Measurements from ENCODE around the gene PCOLCE2.

Gene PCOLCE2

GRCh38 chr3:142808103-142808917 lies 80.6 kb downstream of the PCOLCE2 start:
- no peak for DNase-seq (ENCODE audit: low read depth)

- no peak for DNase-seq (ENCODE audit: low read depth)
These were observed 86.0 kb downstream of the PCOLCE2 start for GRCh38 chr3:142802891-142803290.

DNA sequence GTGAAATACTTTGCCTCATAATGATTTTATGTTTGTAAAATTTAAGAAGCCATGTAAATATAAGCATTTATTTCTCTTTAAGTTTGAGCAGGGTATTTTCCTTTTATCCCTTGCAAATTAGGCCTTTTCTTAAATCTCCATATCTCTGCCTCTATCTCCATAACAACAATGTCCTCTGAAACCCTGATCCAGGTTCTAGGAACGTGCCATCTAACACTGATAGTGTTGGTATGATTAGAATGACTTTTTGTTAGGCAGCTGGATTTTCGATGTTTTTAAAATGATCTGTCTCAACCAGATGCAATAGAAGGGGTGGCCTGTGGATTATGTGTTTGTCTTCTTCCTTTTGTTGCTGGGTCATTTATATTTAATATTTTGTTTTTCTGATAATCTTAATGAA lies 87.1 kb downstream of the PCOLCE2 start:
- no peak for DNase-seq (ENCODE audit: low read depth)

- DNase-seq (ENCODE audit: low read depth): no peak
These were observed 92.1 kb downstream of the PCOLCE2 start for GRCh38 chr3:142796823-142797222.

GRCh38 chr3:142795332-142795731 lies 93.6 kb downstream of the PCOLCE2 start:
- DNase-seq (ENCODE audit: low read depth): no peak

GRCh38 chr3:142794508-142794907 lies 94.4 kb downstream of the PCOLCE2 start:
- no peak for DNase-seq (ENCODE audit: low read depth)

- no peak for DNase-seq (ENCODE audit: low read depth)
These were observed 101.2 kb downstream of the PCOLCE2 start for GRCh38 chr3:142787719-142788118.

DNA sequence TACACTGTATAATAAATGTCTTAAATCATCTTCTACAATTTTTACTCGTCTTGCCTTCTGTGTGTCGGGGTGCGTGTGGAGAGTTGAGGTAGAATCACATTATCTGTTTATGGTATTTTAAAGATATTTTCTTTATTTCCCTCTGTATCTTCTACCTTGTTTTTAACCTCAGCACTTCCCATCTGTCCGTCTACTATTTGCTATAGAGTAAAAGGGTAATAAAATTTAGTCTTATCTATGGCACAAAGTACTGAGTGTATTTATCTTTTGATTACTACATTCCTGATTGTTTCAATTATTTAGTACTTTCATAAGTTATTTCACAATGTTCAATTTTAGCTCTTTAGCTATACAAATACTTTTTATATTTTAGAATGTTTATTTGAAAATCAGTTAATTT lies 102.9 kb downstream of the PCOLCE2 start:
- no peak for DNase-seq (ENCODE audit: low read depth)

DNA sequence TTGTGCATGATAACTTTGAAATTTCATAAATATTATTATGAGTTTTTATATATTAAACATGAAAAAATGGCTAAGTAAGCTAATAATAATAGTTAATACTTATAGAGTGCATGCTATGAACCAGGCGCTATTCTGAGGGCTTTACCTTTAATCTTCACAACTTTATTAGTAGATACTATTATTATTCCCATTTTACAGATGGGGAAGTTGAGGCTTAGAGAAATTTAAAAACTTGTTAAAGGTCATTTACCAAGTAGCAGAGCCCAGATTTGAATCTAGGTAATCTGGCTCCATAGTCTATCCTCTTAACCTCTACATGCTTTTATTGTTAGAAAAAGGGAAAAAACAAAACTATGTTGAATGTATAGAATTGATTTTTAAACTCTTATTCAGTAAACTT lies 104.7 kb downstream of the PCOLCE2 start:
- no peak for DNase-seq (ENCODE audit: low read depth)

DNA sequence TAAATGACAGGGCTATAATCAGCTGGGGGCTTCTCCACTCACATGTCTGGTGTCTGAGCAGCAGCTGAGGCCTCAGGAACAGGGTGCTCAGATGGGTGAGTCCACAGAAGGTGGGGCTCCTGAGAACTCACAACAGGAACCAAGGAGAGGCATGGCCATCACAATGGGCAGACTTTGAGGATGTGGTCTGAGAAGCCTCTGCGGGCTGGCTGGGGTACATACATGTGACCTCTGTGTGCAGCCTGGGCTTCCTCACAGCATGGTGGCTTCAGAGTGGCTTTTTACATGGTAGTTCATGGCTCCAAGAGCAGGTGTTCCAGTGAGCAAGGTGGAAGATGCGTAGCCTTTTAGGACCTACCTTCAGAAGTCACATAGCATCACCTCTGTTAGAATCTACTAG lies 106.3 kb downstream of the PCOLCE2 start:
- DNase-seq (ENCODE audit: low read depth): no peak

DNA sequence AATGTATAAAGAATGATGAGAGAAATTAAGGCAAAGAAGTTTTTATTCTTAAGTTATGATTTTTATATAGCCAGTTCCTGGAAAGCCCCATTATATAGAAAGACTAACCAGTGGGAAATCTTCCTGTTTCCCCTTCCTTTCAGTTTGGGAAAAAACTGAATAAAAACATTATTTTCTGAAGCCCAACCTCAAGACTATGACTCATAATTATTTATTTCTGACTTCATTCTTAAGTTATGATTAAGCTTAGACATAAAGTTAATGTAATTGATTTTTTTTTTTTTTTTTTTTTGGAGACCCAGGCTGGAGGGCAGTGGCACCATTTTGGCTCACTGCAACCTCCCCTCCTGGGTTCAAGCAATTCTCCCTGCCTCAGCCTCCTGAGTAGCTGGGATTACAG lies 109.3 kb downstream of the PCOLCE2 start:
- DNase-seq (ENCODE audit: low read depth): no peak

GRCh38 chr3:142778541-142778940 lies 110.3 kb downstream of the PCOLCE2 start:
- DNase-seq (ENCODE audit: low read depth): no peak

DNA sequence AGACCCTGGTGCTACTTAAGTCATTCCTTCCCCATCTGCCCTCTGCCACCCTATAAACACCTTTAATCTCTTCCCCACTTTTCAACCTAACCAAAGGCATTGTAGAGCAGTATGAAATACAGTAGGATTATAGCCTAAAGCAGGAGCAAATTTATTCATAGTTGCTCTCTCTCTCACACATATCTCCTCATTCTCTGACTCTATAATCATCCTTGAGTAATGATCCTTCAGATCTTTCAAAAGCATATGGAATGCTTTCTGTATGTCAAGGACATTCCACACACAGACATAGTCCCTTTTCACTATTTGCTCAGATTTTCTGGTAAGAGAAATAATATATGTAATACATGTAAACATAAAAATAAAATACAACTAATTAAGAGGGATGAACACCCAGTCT lies 111.0 kb downstream of the PCOLCE2 start:
- no peak for DNase-seq (ENCODE audit: low read depth)

DNA sequence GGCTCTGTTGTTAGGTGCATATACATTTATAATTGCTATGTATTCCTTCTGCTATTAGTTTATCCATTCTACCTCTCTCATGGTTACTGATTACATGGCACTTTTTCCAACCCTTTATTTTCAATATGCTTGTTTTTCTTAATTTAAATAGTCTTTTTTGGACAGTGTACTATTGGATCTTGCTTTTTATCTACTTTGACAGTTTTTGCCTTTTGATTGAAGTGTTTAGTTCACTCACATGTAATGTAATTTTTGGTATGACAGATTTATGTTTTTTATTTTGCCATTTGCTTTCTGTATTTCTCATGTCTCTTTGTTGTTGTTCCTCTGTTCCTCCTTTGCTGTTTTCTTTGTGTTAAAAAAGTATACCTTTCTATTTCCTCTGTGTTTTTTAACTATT lies 120.5 kb downstream of the PCOLCE2 start:
- no peak for DNase-seq (ENCODE audit: low read depth)

Measured in stimulated activated CD4-positive, alpha-beta T cell treated with anti-CD3 and anti-CD28 coated beads, Interleukin-2, amount 100 ng/mL, for 4 hours (primary cell).